Sigmoid colon (tissue), 4 donors: ENCODE results near the gene CUEDC2.

Experiments
- CTCF ChIP-seq, 4 experiments: fragments of 450-650 bp in 3 of 4; fragments of 200-600 bp in 1 of 4; IDR thresholded peaks; one replicate each; pipeline ENCODE4 v1.5.1; 2016 to 2019; ENCODE audit warnings: antibody characterized with exemption in 4 of 4, mild to moderate bottlenecking in 3 of 4, moderate library complexity in 2 of 4
- EP300 ChIP-seq, 4 donors: sonication (generic); formaldehyde crosslinking; IDR thresholded peaks; one replicate each; pipeline ENCODE4 v1.6.1; 2017; ENCODE audit warnings: antibody characterized with exemption in 4 of 4
- POLR2A ChIP-seq, 2 donors: fragments of 450-650 bp; IDR thresholded peaks; one replicate each; pipeline ENCODE4 v1.6.1; 2016; ENCODE audit warnings: antibody characterized with exemption in 2 of 2, mild to moderate bottlenecking in 2 of 2, moderate library complexity in 2 of 2

DNA sequence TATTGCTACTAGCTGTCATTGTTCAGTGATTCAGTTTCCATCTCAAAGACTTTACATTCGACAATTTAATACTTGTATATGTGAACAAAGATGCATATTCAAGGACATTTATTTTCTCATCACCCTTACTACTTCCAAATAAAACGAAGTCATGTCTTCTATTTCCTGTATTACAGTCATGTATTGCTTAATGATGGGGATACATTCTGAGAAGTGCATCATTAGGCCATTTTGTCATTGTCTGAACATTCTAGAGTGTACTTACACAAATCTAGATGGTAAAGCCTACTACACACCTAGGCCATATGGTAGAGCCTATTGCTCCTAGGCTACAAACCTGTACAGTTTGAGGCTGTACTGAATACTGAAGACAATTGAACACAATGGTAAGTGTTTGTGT is 12.5 kb upstream of the CUEDC2 start:
- no peak for TF ChIP-seq CTCF (IDR thresholded peaks at IDR 0.05)
- no peak for TF ChIP-seq POLR2A (IDR thresholded peaks at IDR 0.05)
- TF ChIP-seq EP300 (IDR thresholded peaks at IDR 0.05): no peak
